Measurements from ENCODE around the gene FGFRL1.

FGFRL1 gene

DNA sequence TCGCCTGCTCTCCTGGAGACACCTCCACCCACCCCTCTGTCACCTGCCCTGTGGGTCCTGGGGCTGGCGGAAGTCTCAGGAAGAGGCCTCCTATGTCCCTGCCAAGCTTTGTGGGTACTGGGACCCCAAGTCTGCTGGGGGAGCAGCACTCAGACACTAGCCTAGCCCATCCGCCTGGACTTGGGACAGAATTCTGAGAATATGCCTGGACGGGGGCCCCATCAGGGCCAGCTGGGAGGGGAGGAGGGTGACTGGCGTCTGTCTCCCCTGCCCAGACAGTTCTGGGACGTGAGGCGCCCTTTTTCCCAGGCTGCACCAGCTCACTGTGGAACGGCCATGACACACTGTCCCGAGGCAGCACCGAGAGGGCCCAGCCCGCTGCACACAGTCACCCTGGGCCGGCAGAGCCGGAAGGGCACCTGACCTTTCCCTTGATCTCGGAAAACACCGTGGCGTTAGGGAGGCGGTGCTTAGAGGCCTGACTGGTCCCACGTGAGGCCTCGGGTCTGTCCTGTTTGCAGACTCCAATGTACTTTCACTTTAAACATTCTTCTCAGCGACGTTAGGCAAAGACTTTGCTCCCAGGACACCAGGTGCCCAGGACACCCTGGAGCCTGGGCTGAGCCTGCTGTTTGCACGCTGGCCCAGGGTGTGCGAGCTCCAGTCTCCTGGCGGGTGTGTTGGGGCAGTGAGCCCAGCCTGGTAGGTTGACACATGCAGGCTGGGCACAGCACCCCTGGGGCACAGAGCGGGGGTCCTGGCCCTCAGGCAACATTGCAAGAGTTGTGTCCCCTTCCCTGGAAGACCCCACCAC is 18.9 kb upstream of the FGFRL1 start:
- H3K27ac ChIP-seq (ENCODE audit: low read depth, low read length, poor library complexity, severe bottlenecking) = no peak overlapping the region
- no peak overlapping the region for H2AFZ ChIP-seq (ENCODE audit: low read length)
- peak overlapping the region; percentile 56 for H3K9ac ChIP-seq (ENCODE audit: low read length)
- H3K27me3 ChIP-seq (ENCODE audit: insufficient read depth, low read length) = no peaks in the 10 kb centered on the region
- peak overlapping the region; percentile 68 for H3K4me2 ChIP-seq (ENCODE audit: low read length)
- H3K36me3 ChIP-seq (ENCODE audit: insufficient read depth, low read length) = no peaks in the 10 kb centered on the region
- H3K79me2 ChIP-seq (ENCODE audit: insufficient read depth, low read length) = no peaks in the 10 kb centered on the region
- H3K9me2 ChIP-seq (ENCODE audit: low read depth, low read length) = no peaks in the 10 kb centered on the region
- no peaks in the 10 kb centered on the region for H4K20me1 ChIP-seq (ENCODE audit: insufficient read depth, low read length)
- peak overlapping the region; percentile 52 for H3K4me3 ChIP-seq (ENCODE audit: low read depth, low read length, poor library complexity, severe bottlenecking)
- no peak for TF ChIP-seq EZH2 (IDR thresholded peaks at IDR 0.05; ENCODE audit: borderline replicate concordance, low read length)
- TF ChIP-seq, protein P1, sequence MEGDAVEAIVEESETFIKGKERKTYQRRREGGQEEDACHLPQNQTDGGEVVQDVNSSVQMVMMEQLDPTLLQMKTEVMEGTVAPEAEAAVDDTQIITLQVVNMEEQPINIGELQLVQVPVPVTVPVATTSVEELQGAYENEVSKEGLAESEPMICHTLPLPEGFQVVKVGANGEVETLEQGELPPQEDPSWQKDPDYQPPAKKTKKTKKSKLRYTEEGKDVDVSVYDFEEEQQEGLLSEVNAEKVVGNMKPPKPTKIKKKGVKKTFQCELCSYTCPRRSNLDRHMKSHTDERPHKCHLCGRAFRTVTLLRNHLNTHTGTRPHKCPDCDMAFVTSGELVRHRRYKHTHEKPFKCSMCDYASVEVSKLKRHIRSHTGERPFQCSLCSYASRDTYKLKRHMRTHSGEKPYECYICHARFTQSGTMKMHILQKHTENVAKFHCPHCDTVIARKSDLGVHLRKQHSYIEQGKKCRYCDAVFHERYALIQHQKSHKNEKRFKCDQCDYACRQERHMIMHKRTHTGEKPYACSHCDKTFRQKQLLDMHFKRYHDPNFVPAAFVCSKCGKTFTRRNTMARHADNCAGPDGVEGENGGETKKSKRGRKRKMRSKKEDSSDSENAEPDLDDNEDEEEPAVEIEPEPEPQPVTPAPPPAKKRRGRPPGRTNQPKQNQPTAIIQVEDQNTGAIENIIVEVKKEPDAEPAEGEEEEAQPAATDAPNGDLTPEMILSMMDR (IDR thresholded peaks at IDR 0.05; ENCODE audit: low read length) = no peak
- H3K9me3 ChIP-seq (ENCODE audit: low read length) = no peaks in the 10 kb centered on the region
- H3F3A ChIP-seq (ENCODE audit: insufficient read depth, low read length) = no peaks in the 10 kb centered on the region
- H3K4me1 ChIP-seq (ENCODE audit: insufficient read depth, low read length, severe bottlenecking) = peaks cover 27% of the 10 kb centered on the region

DNA sequence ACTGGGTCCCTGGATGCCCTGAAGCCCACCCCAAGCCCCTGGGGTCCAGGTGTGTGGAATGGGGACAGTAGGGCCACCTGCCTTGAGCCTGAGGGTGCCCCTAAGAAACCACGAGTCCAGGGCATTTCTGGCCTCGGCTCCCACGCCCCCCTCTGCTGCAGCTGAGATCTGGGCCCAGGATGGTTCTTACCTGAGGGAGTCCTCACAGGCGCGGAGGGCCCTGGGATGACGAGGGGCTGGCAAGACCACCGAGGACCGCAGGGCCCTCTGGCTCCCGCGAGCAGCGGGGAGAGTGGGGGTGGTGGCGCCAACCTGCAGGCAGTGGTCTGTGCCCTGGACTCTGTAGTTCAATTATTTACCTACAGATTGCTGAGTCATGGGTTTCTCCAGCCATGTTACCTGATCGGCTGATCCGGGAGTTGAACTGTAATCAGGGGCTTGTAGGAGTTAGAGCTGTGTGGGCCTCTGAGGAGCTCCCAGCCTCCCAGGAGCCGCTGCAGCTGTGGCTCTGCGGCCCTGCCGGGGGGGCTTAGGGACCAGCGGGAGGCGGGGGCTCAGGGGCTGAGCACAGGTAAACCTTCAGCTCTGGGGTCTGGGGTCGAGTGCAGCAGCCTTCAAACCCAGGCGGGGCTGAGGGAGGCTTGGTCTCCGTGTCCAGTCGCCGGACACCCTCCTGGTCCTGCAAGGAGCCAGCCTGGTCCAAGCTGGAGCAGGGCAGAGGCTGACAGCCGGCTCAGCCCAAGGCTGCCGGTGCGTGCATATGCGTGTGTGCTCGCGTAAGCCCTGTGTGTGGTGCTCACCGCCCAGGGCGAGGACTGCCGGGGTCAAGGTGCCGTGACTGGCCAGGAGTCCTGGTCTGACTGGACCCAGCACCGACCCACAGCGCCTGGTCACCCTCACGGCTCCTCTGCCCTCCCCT is 18.1 kb upstream of the FGFRL1 start, which contains the start of gene SLC26A1:
Gene SLC26A1, minus strand, starts transcription at position 294 of the 919 bp plus-strand sequence. CDS start 1,701 bp downstream, outside the sequence.
- no peaks in the 10 kb centered on the region for H3K9me2 ChIP-seq (ENCODE audit: low read depth, low read length)
- peaks cover 21% of the 10 kb centered on the region for H3K4me1 ChIP-seq (ENCODE audit: insufficient read depth, low read length, severe bottlenecking)
- H3K36me3 ChIP-seq (ENCODE audit: insufficient read depth, low read length) = no peaks in the 10 kb centered on the region
- no peaks in the 10 kb centered on the region for H3K79me2 ChIP-seq (ENCODE audit: insufficient read depth, low read length)
- no peak within 1 kb of the TSS for H2AFZ ChIP-seq (ENCODE audit: low read length)
- peak within 1 kb of the TSS; percentile 52 for H3K4me3 ChIP-seq (ENCODE audit: low read depth, low read length, poor library complexity, severe bottlenecking)
- H3K9me3 ChIP-seq (ENCODE audit: low read length) = no peaks in the 10 kb centered on the region
- H3K4me2 ChIP-seq (ENCODE audit: low read length) = peak within 1 kb of the TSS; percentile 68
- no peak within 1 kb of the TSS for H3K27ac ChIP-seq (ENCODE audit: low read depth, low read length, poor library complexity, severe bottlenecking)
- H3F3A ChIP-seq (ENCODE audit: insufficient read depth, low read length) = no peaks in the 10 kb centered on the region
- H3K9ac ChIP-seq (ENCODE audit: low read length) = peak within 1 kb of the TSS; percentile 56
- H3K27me3 ChIP-seq (ENCODE audit: insufficient read depth, low read length) = no peaks in the 10 kb centered on the region
- H4K20me1 ChIP-seq (ENCODE audit: insufficient read depth, low read length) = no peaks in the 10 kb centered on the region
- TF ChIP-seq, protein P1 (IDR thresholded peaks at IDR 0.05; ENCODE audit: low read length) = no peak
- TF ChIP-seq EZH2 (IDR thresholded peaks at IDR 0.05; ENCODE audit: borderline replicate concordance, low read length) = no peak

DNA sequence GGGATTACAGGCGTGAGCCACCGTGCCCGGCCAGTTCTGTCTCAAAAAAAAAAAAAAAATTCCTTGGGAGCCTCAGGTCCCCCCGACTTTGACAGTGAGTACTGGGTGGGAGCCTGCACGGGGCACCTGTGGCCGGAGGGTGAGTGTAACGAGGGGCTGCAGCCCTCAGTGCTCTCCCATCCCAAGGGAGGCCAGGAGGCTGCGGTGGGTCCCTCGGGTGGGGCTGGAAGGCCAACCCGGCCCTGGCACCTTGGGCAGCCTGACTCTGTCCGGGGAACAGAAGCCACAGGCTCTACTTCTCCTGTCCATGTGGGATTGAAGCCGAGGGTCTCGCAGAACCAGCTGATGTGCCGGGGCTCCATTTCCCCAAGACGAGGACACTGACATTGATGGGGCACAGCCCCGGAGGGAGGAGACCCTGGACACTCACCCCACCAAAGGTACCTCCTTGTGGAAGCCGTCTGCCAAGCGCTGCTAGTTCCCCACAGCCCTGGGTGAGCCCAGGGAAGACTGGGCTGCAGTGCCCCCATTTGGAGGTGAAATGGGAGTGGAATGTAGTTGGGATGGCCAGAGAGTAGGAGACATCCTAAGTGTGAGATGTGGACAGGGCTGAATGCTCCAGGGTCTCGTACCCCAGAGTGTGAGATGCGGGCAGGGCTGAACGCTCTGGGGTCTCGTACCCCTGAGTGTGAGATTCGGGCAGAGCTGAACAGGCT is 16.0 kb upstream of the FGFRL1 start:
- no peak overlapping the region for H3K4me2 ChIP-seq (ENCODE audit: low read length)
- no peaks in the 10 kb centered on the region for H3K9me2 ChIP-seq (ENCODE audit: low read depth, low read length)
- no peak overlapping the region for H3K4me3 ChIP-seq (ENCODE audit: low read depth, low read length, poor library complexity, severe bottlenecking)
- no peaks in the 10 kb centered on the region for H3K9me3 ChIP-seq (ENCODE audit: low read length)
- no peak overlapping the region for H2AFZ ChIP-seq (ENCODE audit: low read length)
- no peak overlapping the region for H3K27ac ChIP-seq (ENCODE audit: low read depth, low read length, poor library complexity, severe bottlenecking)
- H3K79me2 ChIP-seq (ENCODE audit: insufficient read depth, low read length) = no peaks in the 10 kb centered on the region
- no peaks in the 10 kb centered on the region for H4K20me1 ChIP-seq (ENCODE audit: insufficient read depth, low read length)
- no peaks in the 10 kb centered on the region for H3F3A ChIP-seq (ENCODE audit: insufficient read depth, low read length)
- H3K4me1 ChIP-seq (ENCODE audit: insufficient read depth, low read length, severe bottlenecking) = peaks cover 21% of the 10 kb centered on the region
- TF ChIP-seq, protein P1 (IDR thresholded peaks at IDR 0.05; ENCODE audit: low read length) = no peak
- TF ChIP-seq EZH2 (IDR thresholded peaks at IDR 0.05; ENCODE audit: borderline replicate concordance, low read length) = no peak
- H3K36me3 ChIP-seq (ENCODE audit: insufficient read depth, low read length) = no peaks in the 10 kb centered on the region
- H3K27me3 ChIP-seq (ENCODE audit: insufficient read depth, low read length) = no peaks in the 10 kb centered on the region
- H3K9ac ChIP-seq (ENCODE audit: low read length) = no peak overlapping the region

All from OCI-LY1 (cell line).